Amniotic stem cell (primary cell): ENCODE results near the gene ANKS6.

Experiments used
- DNase-seq: peaks from one replicate; lab custom pipeline; 2025; lab: John Stamatoyannopoulos, UW

The ANKS6 gene

GRCh38 chr9:98796364-98797101 is at the start of gene ANKS6:
Gene ANKS6, minus strand, starts transcription at chr9:98796555. Its CDS starts 64 bp downstream, at chr9:98796491.
- DNase-seq, result peak; percentile 37

DNA sequence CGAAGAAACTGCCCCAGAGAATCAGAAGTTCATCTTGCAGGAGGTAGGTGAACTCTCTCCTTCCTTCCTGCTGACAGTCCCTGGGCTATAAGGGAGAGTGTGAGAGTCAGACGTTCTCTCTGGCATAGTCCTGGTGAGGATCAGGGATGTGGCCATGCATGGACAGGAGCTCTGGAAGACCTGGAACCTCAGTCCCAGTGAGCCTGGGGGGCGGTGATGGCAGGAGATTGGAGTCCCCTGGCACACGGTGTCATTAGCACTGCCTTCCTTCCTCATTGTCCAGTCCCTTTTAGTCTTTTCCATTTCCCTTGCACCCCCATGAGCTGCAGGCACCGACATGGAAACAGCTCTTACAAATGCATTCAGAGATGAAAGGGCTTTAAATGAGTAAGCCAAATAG is 49.7 kb upstream of the ANKS6 start:
- DNase-seq, result no peak

DNA sequence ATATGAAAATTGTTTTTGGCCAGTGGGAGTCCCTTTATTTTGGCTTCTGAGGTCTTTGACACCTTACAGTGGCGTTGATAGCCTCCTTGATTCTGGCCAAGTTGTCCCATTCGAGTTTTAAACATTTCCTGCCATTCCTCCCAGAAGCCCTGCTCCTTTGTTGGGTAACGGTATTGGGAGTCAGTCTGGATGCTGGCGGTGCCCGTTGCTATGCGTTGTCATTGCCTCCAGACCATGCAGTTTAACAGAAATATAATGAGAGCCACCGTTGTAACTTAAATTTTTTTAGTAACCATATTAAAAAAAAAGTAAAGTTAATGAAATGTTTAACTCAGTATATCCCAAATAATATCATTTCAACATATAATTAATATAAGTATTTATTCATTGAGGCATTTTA is 46.2 kb upstream of the ANKS6 start:
- DNase-seq, result no peak

DNA sequence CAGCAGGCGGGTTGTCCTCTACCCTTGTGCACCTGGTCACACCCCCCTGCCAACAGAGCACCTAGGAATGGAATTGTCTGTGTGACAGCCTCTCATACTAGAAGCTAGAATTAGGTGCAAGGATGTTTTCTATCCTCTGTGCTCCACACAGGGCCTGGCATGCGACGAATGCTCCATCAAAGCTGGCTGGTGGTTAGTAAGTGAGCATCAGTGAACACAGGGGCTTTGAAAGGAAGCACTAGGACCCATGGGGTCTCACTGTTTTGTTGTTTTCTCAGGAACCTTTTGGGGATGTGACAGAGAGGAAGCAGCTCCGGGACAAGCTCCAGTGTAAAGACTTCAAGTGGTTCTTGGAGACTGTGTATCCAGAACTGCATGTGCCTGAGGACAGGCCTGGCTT is 43.4 kb upstream of the ANKS6 start:
- no peak for DNase-seq

DNA sequence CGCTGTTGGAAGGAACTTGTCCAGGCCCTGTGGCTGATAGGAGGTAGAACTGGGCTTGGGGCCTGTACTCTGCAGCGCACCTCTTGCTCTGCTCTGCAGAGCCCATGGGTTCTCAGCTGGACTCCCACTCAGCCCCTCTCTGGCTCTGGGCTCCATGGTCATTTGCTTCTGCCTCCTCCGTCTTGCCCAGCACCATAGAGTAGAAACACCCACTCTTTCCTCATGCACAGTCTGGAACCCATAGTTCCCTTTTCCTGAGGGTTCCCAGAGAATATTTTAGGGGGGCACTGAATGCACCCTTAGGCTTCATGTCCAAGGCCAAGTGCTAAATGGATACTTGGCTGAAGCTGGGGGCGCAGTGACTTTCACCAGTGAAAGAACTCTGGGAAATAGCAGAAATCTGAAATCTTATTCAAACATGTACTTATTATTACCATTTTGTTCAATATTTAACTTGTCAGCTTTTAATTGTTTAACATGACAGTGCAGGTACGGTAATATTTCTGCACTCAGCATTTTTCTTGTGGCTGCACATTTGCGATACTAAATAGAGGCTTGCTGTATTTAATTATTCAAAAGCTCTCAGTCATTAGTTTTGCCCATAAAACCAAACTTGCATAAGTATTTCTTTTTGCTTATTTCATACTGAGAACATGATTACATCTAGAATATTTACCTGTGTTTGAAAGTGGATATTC is 42.7 kb upstream of the ANKS6 start:
- DNase-seq, result no peak

GRCh38 chr9:98838155-98838867 is 42.0 kb upstream of the ANKS6 start:
- DNase-seq, result no peak

DNA sequence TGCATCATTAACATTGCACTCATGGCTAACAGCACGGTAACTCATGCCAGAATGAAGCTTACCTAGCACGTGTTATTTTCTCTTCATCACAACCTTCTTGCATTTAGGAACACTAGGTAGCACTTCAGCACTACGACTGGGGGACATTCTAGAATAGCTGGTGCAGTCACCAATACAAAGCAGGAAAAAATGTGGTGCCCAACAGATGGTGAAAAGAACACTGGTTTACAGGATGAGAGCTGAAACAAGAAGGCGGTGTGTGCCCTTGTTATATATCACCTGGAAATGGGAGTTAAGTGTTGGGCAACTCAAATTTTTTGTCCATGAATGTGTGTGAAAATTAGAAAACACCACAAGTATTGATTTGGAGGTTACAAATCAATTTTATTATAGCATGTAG is 41.2 kb upstream of the ANKS6 start:
- no peak for DNase-seq

GRCh38 chr9:98836206-98836605 is 39.9 kb upstream of the ANKS6 start:
- no peak for DNase-seq

GRCh38 chr9:98834386-98834785 is 38.0 kb upstream of the ANKS6 start:
- DNase-seq, result no peak

DNA sequence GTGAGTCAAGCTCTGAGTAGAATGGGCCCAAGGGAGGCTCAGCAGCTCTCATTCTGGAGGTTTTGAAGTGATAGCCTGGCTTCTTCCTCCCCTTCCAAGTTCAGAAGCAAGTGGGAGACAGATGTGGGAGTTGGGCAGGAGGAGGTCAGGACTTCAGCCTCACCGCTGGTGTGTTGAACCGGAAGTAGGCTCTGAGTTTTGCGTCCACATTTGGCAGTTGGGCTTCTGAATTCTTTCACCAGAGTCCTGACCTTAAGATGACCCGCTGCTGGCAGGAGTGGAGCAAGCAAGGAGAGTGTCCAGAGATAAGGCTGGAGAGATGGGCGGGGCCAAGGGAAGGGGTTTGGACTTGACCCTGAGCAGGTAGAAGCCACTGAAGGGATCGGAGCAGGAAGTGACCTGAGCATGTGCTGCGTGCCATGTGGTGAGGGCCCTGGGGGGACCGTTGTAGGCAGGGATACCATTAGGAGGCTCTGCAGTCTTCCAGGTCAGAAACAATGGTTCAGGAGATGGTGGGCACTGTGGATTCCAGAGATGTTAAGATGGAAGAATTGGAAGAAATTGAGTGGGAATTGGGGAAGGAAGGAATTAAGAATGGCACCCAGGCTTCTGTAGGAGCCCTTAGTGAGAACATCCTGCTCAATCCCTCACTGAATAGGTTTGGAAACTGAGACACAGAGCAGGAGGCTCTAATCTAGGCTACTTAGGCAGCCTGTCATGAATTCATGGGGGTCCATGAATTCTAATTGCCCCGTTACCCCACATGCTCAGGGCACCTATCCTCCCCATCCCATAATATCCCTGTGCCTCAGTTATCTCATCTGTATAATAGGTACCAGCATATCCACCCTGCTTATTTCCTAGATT is 37.0 kb upstream of the ANKS6 start:
- no peak for DNase-seq

- DNase-seq, result no peak
These were observed 36.4 kb upstream of the ANKS6 start for GRCh38 chr9:98832768-98833089.

- no peak for DNase-seq
These were observed 35.3 kb upstream of the ANKS6 start for GRCh38 chr9:98831696-98832095.

DNA sequence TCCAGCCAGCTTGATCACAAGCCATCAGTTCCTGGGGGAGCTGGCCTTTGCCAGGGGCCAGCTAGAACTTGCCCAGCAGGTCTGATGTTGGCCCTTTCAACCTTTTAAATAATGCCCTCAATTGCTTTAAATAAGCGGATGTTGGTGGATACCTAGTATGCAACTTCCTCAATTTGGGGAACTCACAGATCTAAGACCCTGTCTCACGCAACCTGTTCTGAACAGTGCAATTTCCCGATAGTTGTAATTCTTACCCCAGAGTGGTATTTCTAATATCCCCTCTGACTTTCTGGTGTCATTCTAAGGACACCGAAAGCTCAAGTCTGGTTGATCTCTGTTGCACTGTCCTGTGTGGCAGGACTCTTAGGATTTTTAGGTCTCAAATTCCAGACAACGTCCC is 34.2 kb upstream of the ANKS6 start:
- no peak for DNase-seq

DNA sequence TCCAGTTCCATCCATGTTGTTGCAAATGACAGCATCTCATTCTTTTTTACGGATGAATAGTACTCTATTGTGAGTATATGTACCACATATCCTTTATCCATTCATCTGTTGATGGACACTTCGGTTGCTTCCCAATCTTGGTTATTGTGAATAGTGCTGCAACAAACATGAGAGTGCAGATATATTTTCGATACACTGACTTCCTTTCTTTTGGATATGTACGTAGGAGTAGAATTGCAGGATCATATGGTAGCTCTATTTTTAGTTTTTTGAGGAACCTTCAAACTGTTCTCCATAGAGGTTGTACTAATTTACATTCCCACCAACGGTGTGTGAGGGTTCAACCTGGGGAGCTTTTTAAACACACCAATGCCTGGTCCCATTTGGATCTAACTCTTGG is 33.4 kb upstream of the ANKS6 start:
- DNase-seq, result no peak

DNA sequence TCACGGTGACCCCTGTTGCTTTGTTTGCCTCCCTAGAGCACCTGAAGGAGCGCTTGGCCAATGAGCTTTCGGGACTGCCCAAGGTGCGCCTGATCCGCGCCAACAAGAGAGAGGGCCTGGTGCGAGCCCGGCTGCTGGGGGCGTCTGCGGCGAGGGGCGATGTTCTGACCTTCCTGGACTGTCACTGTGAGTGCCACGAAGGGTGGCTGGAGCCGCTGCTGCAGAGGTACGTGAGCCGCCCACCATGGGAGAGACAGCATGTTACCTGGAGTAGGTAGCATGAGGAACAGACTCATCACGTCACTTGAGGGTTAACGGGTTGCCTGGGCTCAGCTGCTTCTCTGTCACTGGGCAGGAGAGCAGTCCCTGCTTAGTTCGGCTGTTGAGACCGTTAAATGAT is 30.4 kb upstream of the ANKS6 start:
- no peak for DNase-seq

GRCh38 chr9:98825414-98825813 is 29.1 kb upstream of the ANKS6 start:
- DNase-seq, result no peak

DNA sequence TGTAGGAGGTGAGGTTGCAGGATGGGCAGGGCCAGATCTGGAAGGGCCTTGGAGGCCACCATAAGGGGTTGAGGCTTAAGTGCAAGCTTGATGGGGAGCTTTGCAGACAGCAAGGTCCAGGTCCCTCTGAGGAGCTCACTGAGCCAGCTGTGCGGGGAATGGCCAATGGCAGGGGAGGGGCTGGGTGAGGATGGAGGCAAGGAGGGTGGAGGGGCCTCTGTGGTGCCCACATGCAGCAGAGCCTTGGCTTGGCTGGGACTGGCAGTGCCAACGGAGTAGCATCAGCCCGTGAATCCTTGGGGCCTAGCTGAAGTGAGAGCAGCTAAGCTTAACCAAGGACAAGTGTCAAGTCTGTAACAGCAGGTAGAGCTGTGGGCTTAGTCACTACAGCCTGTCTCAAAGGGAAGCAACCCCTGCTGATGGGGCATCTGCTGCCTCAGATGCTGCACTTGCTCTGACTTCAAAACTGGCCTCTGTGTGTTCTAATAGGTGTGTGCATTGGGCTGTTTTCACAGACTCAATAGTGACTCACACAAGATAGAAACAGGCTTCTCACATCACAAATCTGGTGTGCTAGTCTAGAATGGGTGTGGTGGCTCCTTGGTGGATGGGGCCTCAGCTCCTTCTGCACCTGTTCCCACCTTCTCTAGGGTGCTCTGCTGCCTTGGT is 27.4 kb upstream of the ANKS6 start:
- no peak for DNase-seq

GRCh38 chr9:98822661-98823060 is 26.3 kb upstream of the ANKS6 start:
- no peak for DNase-seq

DNA sequence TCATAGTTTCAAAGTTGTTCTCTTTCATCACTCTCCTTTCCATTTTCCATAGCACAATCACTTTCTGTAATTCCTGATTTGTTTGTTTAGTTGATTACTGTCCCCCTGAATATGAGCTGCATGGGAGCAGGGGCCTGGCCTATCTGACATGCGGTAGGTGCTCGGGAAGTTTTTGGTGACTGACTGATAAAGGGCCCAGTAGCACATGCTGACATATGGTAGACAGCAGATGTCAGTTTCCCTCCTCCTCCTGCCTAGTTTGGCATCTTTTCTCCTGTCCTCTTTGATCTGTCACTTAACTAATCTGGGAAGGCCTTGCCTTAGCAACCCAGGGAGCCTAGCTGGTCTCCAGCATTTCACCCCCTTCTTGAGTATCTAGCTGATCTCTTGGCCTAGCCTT is 25.5 kb upstream of the ANKS6 start:
- no peak for DNase-seq

DNA sequence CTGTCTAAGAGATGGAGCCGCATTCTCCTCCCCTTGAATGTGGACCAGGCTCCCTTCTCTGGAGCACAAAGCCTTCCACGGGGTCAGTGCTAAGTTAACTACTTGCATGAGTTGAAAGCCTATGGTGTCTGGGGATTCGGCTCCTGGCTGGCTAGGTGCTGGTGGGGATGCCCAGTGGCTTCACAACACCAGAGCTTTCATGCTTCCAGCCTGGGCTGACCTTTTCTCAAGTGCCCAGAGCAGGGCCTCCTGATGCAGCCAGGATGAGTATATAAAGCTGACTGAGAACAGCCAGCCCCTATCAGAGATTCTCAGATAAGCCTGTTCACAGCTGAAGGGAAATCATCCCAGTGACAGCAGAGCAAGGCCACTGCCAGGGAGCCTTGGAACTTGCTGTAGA is 22.9 kb upstream of the ANKS6 start:
- no peak for DNase-seq

GRCh38 chr9:98818764-98819163 is 22.4 kb upstream of the ANKS6 start:
- no peak for DNase-seq
